HG03045 (cell line): ENCODE results near the gene CHORDC1.
"Not testable (repeated sequence)": the region's sequence is repeated elsewhere in the genome, so short reads cannot be mapped to it uniquely, and the experiment has no call there.

ENCODE experiments used
- ATAC-seq: cut with Tn5 transposase; IDR thresholded peaks from one replicate; pipeline ENCODE4 v1.9.1; 2021; ENCODE audit warnings: mild to moderate bottlenecking, moderate library complexity; ENCODE audit not compliant: unreplicated experiment

CHORDC1 gene

GRCh38 chr11:90218606-90219005 lies 4.2 kb downstream of the CHORDC1 start:
- no peak for ATAC-seq

- no peak for ATAC-seq
Observed at GRCh38 chr11:90216611-90217010, 6.2 kb downstream of the CHORDC1 start.

GRCh38 chr11:90213322-90213721 lies 9.5 kb downstream of the CHORDC1 start:
- ATAC-seq, result no peak

GRCh38 chr11:90208857-90209256 lies 14.0 kb downstream of the CHORDC1 start:
- ATAC-seq, result no peak

- ATAC-seq, result not testable (repeated sequence)
Observed at GRCh38 chr11:90207992-90208391, 14.9 kb downstream of the CHORDC1 start.

GRCh38 chr11:90204832-90205646 lies 17.8 kb downstream of the CHORDC1 start:
- ATAC-seq, result no peak

- no peak for ATAC-seq
Observed at GRCh38 chr11:90204407-90204806, 18.4 kb downstream of the CHORDC1 start.

- no peak for ATAC-seq
Observed at GRCh38 chr11:90202342-90202741, 20.5 kb downstream of the CHORDC1 start.

- no peak for ATAC-seq
Observed at GRCh38 chr11:90197377-90197776, 25.5 kb downstream of the CHORDC1 start.

GRCh38 chr11:90192869-90193582 lies 29.8 kb downstream of the CHORDC1 start:
- no peak for ATAC-seq

- ATAC-seq, result no peak
Observed at GRCh38 chr11:90189011-90189410, 33.8 kb downstream of the CHORDC1 start.

GRCh38 chr11:90187839-90188238 lies 35.0 kb downstream of the CHORDC1 start:
- ATAC-seq, result no peak

GRCh38 chr11:90179923-90180322 lies 42.9 kb downstream of the CHORDC1 start:
- no peak for ATAC-seq

GRCh38 chr11:90178751-90179150 lies 44.1 kb downstream of the CHORDC1 start:
- ATAC-seq, result no peak

- ATAC-seq, result no peak
Observed at GRCh38 chr11:90176069-90176468, 46.8 kb downstream of the CHORDC1 start.

- no peak for ATAC-seq
Observed at GRCh38 chr11:90171359-90171758, 51.5 kb downstream of the CHORDC1 start.

- no peak for ATAC-seq
Observed at GRCh38 chr11:90168571-90168970, 54.3 kb downstream of the CHORDC1 start.

- ATAC-seq, result not testable (repeated sequence)
Observed at GRCh38 chr11:90167704-90168103, 55.1 kb downstream of the CHORDC1 start.

GRCh38 chr11:90166982-90167573 lies 55.8 kb downstream of the CHORDC1 start:
- not testable (repeated sequence) for ATAC-seq
